Measurements from ENCODE around the gene TBCD.
"Not testable (repeated sequence)": the region's sequence is repeated elsewhere in the genome, so short reads cannot be mapped to it uniquely, and the experiment has no call there.

Gene TBCD

DNA sequence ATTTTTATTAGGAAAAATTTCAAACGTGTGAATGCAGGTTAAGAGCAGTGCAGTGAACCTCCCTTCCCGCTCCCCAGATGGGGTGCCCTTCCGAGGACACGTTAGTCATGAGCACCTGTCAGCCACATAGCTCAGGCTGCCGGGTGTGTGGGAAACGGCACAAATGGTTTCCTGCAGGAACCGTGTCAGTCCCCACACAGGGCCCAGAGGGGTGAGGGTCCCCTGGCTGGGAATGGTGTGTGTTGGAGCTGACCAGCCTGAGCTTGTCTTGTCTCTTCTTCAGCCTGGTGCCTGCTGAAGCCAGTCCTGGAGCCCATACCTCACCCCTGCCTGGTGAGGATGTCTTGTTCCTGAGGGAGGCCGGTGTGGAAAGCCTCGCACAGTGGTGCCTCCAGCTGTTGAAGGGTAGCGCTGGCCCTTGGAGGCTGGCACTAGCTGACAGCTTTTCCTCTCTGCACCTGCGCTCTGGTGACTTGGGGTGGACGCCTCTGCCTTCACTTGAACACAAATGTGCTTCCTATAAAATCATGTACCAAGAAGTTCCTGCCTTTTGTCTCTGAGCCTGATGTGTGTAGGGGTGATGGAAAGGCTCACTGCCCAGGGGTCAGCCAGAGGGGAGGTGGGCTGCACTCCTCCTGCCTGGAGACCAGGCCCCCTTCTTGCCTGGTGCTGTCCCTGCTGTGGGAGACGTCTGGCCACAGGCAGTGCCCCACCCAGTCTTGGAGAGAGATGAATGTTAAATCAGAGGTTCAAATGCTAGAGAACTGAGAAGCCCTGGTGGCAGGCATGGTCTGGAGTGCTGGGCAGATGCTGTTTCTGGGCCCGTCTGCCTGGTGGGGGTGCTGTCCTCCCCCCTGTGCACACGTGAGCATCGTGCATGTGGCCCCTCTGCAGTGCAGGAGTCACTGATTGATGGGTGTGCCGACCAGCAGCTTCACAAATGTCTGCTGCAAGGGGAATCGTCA lies 190.6 kb downstream of the TBCD start:
- no peak for DNase-seq

DNA sequence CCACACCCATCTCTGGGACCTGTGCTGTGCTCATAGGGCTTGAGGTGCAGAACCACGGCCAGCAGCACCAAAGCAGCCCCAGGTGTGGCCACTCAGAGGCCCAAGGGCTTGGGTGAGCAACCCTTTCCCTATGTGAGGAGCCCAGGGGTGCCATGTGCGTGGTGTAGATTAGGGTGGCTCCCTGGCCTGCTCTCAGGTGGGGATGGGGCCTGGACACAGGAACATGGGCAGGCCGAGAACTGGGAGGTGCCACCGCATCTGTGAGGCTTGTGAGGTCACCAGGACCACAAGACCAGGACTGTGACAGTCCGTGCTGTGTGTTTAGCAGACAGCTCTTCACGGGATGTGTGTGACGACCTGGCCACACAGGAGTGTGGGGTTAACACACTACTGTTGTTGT lies 191.5 kb downstream of the TBCD start:
- DNase-seq, result no peak

DNA sequence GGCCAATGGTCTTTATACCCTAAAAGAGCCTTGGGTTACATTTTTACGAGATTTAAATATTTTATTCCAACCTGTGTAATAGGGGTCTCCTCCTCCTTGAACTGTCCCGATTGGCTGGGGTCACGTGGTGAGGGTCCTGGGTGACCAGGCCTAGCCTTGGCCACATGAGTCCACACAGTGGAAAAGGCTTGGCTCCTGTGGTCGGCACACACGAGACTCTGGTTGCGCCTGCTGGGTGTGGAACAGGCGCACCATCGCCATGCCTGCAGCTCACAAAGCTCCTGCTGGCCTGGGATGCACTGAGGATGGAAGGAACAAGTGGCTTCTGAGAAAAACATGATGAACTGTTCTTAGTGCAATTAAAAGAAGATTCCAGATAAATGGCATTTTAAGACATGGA lies 191.9 kb downstream of the TBCD start:
- DNase-seq, result no peak

DNA sequence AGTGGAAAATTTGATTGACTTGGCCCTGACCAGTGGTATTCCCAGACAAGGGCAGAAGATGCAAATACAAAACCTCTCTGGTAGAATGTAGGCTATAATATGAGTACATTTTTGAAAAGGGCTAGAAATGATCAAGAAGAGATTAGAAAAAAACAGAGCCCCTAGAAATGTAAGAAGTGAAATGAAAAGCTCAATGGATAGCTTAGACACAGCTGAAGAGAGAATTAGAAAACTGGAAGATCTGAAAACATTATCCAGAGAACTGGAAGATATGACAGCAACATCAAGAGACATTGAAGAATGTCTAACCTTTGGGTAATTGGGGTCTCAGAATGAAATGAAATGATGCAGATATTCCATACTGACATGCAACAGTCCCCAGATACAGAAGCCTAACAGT lies 193.1 kb downstream of the TBCD start:
- DNase-seq, result no peak

DNA sequence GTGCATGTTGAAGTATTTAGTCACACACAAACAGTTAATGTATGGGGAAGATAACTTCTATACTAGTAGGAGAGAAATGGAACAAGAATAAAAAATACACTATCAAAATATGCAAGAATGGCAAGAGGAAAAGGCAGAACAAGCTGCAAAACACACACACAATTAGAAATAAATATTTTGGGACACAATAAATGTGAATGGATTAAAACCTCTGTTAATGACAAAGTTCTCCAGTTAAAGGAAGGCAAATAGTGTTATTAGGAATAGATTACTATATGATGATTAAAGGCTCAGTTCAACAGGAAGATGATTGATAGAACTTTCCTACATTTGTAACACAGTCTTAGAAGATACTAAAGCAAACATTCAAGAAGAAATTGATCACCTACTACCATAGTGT lies 194.2 kb downstream of the TBCD start:
- no peak for DNase-seq

DNA sequence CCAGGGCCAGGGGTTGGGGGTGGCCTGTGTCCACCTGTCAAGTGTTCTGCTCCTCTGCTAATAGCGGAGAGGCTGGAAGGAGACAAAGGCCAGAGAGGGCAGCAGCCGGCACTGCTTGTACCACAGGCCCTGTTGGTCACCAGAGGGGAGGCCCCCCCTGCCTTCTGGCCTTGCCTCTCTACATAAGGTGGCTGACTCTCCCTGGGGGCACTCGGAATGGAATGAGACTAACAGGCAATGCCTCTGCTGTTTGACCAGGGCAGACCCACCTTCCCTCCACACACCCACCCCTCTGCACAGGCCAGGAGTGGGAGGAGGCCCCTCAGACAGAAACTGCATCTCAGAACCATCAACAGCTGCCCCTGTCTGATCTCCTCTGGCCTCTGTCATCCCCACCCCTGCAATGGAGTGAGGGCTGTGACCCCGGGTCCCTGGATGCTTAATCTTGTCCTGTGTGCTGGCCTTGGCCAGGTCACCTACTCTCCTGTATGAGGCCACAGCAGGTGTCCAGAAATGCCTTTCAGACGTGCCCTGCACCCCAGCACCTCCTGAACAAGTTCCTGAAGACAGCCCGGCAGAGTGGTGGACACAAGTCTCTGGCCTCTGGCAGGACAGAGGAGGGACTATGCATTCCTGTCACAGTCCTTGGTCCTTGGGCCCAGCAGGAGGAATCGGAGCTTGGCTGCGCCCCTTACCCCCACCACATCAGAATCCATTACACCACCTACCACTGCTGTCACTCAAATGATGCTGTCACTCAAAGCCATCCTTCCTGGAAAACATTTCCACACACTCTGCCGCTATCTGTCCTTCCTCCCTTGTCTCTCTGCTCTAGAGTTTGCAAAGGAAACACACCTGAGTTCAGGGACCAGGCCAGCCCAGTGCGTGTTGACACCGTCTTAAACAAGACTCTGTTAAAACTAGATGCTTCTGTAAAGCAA lies 195.5 kb downstream of the TBCD start:
- no peak for DNase-seq

DNA sequence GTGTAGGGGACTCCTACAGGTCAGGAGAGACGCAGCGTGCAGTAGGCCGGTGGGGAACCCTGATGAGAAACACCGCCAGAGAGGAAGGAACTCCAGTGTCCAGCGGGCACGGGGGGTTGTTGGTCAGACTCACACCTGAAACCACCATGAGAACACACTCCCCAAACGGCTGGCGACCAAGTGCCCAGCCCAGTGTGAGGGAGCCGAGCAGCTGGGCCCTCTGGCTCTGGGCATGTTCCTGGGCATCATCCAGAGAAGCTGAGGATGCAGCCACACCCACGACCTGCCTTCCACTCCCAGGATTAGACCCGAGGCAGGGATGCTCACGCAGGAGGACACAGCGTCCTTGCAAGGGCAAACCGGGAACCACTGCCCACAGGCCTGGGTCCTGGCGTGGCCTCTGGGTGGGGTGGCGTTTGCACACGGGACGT lies 196.2 kb downstream of the TBCD start:
- DNase-seq, result no peak

DNA sequence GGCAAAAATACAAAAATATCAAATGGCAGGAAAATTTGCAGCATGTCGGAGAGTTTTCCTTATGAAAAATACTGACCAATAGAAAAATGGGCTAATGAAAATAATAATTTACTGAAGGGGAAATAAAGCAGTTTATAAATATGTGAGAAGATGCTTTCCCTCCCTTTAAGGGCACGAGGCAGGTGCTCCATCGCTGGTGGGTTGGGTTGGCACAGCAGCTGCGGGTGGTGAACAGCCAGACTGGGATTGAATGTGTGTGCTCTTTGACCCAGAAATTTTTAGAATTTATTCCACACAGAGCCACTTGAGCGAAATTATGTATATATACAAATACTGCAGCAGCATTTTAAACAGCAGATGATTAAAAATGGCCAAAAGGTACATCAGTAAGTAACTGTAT lies 197.1 kb downstream of the TBCD start:
- DNase-seq, result no peak

DNA sequence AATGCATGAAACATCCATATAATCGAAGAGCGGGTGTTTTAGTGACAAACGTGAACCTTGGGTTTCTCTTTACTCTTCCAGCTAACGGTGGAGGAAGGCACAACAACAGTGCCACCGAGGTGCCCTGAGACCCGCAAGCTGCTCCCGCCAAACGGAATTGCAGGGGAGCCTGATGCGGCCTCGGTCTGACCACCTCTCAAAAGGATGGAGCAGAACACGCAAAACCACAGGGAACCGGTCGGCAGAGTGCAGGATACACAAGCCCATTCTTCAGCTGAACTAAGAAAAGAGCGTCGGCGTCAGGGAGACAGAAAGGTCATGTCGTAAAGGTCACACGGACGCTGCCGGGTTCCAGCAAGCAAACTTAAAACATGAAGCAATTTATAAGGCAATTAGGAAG lies 197.5 kb downstream of the TBCD start:
- no peak for DNase-seq

DNA sequence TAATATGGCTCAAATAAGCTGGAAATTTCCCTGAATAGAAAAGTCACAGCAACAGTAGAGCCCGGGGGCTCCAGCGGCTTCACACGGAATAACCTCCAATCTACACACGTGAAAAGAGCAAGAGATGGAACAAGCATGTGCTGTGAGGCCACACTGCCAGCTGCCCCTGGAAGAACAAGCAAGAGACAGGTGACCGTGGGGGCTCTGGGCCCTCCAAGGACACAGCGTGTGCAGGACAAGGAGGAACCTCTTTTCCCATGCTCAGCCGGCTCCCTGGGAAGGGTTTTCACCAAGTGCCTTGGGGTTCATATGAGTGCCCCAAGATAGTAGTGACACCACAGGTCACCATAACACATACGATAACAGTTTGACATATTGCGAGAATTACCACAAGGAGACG lies 198.1 kb downstream of the TBCD start:
- DNase-seq, result no peak

DNA sequence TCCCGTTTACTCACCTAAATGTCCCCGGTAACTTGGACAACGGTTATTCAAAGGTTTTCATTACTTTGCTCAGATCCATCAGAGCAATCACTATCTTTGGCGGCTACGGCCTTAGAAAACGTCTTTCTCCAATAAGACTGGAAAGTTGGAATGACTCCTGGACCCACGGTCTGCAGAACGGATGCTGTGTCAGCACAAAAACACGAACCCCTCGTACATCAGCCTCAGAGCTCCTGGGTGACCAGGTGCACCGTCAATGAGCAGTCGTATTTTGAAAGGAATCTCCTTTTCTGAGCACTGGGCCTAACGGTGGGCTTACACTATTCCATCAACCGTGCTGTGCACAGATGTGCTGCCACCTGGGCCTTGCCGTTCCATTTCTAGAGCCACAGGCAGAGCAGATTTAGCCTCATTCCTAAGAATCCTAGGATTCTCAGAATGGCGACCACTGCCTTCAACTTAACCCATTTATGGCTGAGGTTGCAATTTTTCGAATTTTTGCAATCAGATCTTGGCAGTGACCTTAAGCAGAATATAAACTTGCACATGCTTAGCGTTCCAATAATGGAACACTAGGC lies 198.7 kb downstream of the TBCD start:
- no peak for DNase-seq

DNA sequence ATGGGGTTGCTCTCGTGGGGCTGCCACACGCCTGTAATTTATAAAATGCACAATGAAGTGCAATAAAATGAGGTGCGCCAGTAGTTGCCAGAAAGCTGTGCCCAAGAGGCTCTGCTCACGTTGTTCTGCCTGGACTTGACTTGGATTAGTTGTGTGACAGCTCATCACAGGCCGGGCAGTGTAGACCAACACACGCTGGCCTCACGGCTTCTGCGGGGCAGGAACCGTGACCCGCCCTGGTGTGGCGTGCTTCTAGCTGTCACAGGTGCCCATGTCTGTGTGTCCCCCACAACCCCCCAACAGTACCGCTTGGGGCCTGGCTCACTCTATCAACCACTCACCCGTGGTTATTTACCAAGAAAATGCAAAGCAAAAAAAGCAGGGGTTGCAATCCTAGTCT lies 200.2 kb downstream of the TBCD start:
- DNase-seq, result no peak

DNA sequence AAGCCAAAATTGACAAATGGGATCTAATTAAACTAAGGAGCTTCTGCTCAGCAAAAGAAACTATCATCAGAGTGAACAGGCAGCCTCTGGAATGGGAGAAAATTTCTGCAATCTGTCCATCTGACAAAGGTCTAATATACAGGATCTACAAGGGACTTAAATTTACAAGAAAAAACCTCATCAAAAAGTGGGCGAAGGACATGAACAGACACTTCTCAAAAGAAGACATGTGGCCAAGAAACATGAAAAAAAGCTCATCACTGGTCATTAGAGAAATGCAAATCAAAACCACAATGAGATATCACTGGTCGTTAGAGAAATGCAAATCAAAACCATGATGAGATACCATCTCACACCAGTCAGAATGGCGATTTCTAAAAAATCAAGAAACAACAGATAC lies 203.2 kb downstream of the TBCD start:
- not testable (repeated sequence) for DNase-seq

DNA sequence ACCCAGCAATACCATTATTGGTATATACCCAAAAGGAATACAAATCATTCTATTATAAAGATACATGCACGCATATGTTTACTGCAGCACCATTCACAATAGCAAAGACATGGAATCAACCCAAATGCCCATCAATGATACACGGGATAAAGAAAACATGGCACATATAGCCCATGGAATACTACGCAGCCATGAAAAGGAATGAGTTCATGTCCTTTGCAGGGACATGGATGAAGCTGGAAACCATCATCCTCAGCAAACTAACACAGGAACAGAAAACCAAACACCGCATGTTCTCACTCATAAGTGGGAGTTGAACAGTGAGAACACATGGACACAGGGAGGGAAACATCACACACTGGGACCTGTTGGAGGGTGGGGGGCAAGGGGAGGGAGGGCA lies 203.8 kb downstream of the TBCD start:
- not testable (repeated sequence) for DNase-seq

DNA sequence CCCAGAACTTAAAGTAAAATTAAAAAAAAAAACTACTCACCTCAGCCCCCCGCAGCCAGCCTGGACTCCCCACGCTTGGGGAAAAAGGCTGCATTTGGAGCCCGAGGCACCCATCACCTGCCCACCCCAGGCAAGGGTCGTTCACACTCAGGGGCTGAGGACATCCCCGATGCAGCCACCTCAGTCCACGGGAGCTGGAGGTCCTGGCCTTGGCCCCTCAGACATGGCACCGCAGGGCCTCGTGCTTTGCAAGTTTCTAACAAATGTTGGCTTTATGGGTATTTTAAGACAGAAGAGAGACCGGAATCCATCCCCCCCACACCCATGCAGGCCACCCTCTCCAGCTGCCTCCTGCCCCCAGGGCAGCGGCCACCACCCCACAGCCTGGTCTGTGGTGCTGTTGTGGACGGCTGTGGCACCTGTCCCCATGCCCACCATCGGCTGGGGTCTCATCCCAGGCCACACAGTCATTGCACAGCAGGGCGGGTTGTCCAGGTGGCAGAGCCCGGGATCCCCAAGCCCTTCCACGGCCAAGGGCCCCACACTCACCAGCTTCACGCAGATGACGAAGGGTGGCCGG lies 204.4 kb downstream of the TBCD start:
- no peak for DNase-seq

DNA sequence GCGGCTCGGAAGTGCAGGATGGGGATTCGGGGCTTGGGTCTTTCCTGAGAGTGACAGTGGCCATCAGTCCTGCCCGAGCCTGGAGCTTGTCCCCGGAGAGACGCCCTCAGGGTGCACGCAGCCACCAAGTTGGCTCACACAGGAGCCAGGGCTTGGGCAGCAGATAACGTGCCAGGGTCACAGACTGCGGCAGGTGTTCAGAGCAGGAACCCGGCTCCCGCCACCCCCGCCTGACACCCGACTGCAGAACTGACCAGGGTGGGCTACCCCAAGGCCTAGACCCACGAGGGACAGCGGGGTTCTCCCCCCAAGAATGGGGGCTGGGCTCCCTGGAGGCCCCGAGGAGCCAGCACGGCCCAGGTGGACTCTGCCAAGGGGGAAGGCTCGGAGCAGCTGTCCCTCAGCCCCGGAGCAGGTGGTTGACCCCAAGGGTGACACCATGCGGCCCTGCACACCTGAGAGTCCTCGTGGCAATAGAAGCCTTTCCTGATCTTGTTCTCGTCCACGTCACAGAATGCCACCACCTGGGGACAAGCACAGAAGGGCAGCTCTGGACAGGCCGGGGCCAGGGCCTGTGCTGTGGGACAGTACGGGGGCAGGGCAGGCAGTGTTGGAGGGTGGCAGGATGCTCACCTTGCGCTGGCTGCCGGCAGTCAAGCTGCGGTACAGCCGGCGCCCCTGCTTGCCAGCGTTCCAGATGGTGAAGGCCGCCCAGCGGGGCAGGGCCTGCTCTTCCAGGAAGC lies 205.0 kb downstream of the TBCD start:
- no peak for DNase-seq

DNA sequence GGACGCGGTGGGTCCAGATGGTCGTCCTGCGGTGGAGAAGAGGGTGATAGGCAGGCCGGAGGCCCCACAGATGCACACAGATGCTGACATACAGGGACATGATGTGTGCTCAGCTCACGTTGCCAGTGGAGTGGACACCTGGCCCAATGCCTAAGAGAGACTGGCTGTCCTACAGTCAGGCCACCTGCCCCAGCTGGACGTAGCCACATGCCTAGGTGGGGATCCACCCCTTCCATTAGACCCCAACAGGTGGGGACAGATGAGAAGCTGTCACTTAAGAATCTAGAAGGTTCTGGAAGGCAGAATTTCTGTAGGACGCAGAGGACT lies 205.6 kb downstream of the TBCD start:
- no peak for DNase-seq

DNA sequence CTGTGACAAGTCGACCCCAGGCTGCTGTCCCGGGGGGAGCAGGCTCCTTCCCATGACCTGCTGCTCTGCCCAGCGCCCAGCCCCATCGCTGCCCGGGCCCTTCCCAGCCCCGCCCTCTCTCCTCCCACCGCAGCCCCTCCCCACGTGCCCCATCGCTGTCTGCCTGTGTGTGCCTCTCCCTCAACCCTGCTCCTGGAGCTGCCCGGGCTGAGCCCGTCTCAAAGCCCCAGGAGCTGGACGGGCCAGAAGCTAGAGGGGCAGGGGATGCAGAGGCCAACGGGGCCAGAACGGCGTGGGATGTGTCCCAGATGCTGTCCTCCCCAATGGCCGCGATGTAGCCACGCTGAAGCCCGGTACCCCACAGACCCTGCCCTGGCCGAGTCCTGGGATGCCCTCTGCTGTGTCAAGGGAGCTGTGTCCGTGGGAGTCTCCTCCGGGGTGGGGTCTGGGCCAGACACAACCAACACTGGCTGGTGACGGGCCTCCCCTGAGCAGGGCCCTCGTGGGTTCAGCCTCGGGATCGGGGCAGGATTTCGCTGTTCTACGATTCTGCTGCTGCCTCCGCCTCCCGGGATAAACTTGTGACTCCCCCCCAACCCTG lies 206.2 kb downstream of the TBCD start:
- DNase-seq, result no peak

DNA sequence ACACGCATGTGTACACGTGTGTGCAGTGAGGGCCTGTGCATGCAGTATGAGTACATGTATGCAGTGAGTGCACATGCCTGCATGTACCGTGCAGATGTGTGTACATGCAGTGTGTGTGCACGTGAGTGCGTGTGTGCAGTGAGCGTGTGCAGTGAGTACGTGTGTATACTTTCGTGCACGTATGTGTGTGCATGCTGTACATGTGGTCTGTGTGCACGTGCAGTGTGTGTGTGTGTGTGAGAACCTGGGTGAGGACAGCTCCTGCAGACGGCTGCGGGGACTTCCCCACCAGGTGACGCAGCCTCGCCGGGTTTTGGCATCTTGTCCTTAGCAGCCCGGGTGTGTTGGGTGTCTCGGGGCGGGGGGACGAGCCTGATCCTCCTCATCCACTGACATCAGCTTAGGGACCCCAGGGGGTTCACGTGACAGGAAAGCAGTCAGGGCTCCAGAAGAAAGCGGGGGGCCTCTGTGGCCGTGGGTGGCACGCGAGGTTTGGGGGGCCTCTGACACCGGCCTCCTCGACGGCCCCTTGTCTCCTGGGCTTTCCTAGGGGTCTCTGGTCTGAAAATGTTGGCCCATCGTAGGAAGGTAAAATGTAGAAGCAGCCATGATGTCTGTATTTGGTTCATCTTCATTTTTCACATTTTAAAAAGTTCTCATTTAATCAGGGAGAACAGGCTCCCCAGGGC lies 207.5 kb downstream of the TBCD start:
- no peak for DNase-seq

DNA sequence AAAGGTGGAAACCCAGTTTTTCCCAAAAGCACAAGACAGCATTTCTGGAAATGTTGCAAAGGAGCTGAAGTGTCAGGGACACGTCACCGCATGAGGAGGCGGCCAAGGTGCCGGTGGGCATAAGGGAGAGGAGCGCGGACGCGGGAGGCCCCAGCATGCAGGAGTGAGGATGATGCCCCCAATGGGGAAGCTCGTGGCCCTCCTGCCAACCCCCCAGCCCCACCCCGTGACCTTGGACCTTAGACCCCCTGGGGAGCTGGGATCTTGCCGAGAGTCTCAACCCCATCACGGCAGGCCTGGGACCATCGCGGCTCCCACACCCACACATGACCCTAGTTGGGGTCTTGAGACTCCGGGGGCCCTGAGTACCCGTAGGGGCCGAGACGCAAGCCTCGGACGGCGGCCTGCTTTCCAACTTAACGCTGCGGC lies 208.1 kb downstream of the TBCD start:
- DNase-seq, result no peak
